Erythroblast (primary cell): Measurements from ENCODE around the gene PEX7.

Experiments used
- GATA1 ChIP-seq: IDR thresholded peaks from 2 replicates; pipeline ENCODE4 v1.6.1; 2011; ENCODE audit warnings: low read depth, mild to moderate bottlenecking, control low read depth, low read length, moderate library complexity
- POLR2A ChIP-seq: IDR thresholded peaks from 2 replicates; pipeline ENCODE4 v1.6.1; 2011; ENCODE audit warnings: mild to moderate bottlenecking, low read length

DNA sequence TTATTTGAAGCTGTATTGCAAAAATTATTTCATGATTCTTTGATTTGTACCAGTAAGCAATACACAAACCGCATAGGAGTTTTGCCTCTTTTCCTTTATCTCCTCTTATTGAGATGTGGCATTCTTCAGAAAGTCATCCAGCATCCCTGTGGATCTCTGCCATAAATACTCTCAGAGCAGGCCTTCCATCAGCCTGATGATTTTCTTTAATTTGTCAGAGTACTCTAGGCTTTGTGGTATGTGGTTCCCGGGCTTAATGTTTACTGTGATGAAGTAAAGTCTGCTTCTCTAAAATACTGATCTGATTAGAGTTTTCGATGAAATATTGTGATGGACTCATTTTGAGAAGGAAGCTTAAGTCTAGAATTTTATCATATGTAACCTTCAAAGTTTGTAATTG is 68.6 kb downstream of the PEX7 start:
- no peak for TF ChIP-seq POLR2A
- no peak for TF ChIP-seq GATA1
